ENCODE data around the gene SOX11.

GRCh38 chr2:5674026-5674340 is 18.2 kb upstream of the SOX11 start:
- TF ChIP-seq POLR2A (IDR thresholded peaks at IDR 0.05): no peak
- TF ChIP-seq, protein P1, sequence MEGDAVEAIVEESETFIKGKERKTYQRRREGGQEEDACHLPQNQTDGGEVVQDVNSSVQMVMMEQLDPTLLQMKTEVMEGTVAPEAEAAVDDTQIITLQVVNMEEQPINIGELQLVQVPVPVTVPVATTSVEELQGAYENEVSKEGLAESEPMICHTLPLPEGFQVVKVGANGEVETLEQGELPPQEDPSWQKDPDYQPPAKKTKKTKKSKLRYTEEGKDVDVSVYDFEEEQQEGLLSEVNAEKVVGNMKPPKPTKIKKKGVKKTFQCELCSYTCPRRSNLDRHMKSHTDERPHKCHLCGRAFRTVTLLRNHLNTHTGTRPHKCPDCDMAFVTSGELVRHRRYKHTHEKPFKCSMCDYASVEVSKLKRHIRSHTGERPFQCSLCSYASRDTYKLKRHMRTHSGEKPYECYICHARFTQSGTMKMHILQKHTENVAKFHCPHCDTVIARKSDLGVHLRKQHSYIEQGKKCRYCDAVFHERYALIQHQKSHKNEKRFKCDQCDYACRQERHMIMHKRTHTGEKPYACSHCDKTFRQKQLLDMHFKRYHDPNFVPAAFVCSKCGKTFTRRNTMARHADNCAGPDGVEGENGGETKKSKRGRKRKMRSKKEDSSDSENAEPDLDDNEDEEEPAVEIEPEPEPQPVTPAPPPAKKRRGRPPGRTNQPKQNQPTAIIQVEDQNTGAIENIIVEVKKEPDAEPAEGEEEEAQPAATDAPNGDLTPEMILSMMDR (IDR thresholded peaks at IDR 0.05): no peak

Data from tibial nerve (tissue), 3 donors.